Endothelial cell of umbilical vein (primary cell): ENCODE results near the gene FZD8. TPM values are rescaled to one million over a fixed set of nuclear protein-coding genes. Genes with fewer than 3 reads are reported as not detected.

Experiments used
- BruUV-seq: library from RNA; stranded (reverse); fragments of 400-500 nt; replicated peaks from 2 replicates; lab custom pipeline; 2021; lab: Mats Ljungman, UMichigan
- CTCF ChIA-PET: fragments of 300-600, 350-600 bp; sonication (Branson Sonifier 250); formaldehyde crosslinking; loops from one replicate; lab custom pipeline; 2021; ENCODE audit warnings: antibody characterized with exemption, inconsistent platforms; lab: Charles Lee
- POLR2A ChIA-PET: fragments of 300-600, 350-600 bp; sonication (Branson Sonifier 250); formaldehyde crosslinking; loops from one replicate; lab custom pipeline; 2021; ENCODE audit warnings: antibody characterized with exemption, inconsistent platforms; lab: Charles Lee
- DNase-seq: peaks from one replicate; pipeline ENCODE4 v3.0.0-alpha.2; 2011; ENCODE audit warnings: low read depth, low spot score
- FAIRE-seq: peaks from 2 replicates; lab custom pipeline; 2011; peaks lifted over from hg19 to GRCh38; lab: Jason Lieb, UNC
- H2AFZ ChIP-seq: 2 replicates; pipeline ENCODE4 v1.6.0; 2012; ENCODE audit warnings: low read depth, low read length, control low read depth, inconsistent platforms
- H3K27ac ChIP-seq: 2 replicates; pipeline ENCODE4 v1.5.1; 2011; ENCODE audit warnings: low read depth, mild to moderate bottlenecking, control low read depth, low read length, moderate library complexity; ENCODE audit not compliant: insufficient read depth
- H3K27me3 ChIP-seq, 2 experiments: 2 replicates each; pipeline versions ENCODE4 v1.6.0 to v1.6.1; 2011; ENCODE audit warnings: low read length in 2 of 2, mixed read lengths in 1 of 2; ENCODE audit not compliant: control insufficient read depth in 2 of 2, insufficient read depth in 2 of 2
- H3K36me3 ChIP-seq, 2 experiments: 2 replicates in 1 of 2; 3 replicates in 1 of 2; pipeline ENCODE4 v1.5.1; 2011; ENCODE audit warnings: low read length in 2 of 2, mild to moderate bottlenecking in 1 of 2, moderate library complexity in 1 of 2; ENCODE audit not compliant: control insufficient read depth in 2 of 2, insufficient read depth in 2 of 2; ENCODE audit errors: extremely low read depth in 1 of 2
- H3K4me1 ChIP-seq: 3 replicates; pipeline ENCODE4 v1.5.1; 2011; ENCODE audit warnings: mild to moderate bottlenecking, low read length; ENCODE audit not compliant: control insufficient read depth, insufficient read depth; ENCODE audit errors: extremely low read depth
- H3K4me2 ChIP-seq: 2 replicates; pipeline ENCODE4 v1.6.1; 2011; ENCODE audit warnings: low read length, control low read depth, mixed read lengths; ENCODE audit not compliant: insufficient read depth
- H3K4me3 ChIP-seq, 3 experiments: fragments of 200-600 bp in 1 of 3; sonication (generic), shearing (Covaris generic) in 1 of 3; replicated peaks in 1 of 3; 2 replicates each; pipeline ENCODE4 v1.5.1; 2011 to 2016; ENCODE audit warnings: control low read depth in 3 of 3, low read length in 3 of 3, mild to moderate bottlenecking in 2 of 3, inconsistent platforms in 1 of 3, low read depth in 1 of 3, moderate library complexity in 1 of 3; ENCODE audit not compliant: insufficient read depth in 1 of 3
- H3K79me2 ChIP-seq: 2 replicates; pipeline ENCODE4 v1.6.0; 2012; ENCODE audit warnings: low read length, inconsistent platforms; ENCODE audit not compliant: control insufficient read depth, insufficient read depth
- H3K9ac ChIP-seq: replicated peaks from 2 replicates; pipeline ENCODE3; 2011; ENCODE audit warnings: low read length, control low read depth; ENCODE audit not compliant: insufficient read depth; ENCODE audit errors: extremely low read depth
- H3K9me1 ChIP-seq: replicated peaks from 3 replicates; pipeline ENCODE4 v1.6.0; 2011; ENCODE audit warnings: mild to moderate bottlenecking, low read length; ENCODE audit not compliant: control insufficient read depth, insufficient read depth; ENCODE audit errors: extremely low read depth
- H3K9me3 ChIP-seq: replicated peaks from 2 replicates; pipeline ENCODE4 v1.5.1; 2012; ENCODE audit warnings: low read length, inconsistent platforms; ENCODE audit not compliant: control insufficient read depth, insufficient read depth
- H4K20me1 ChIP-seq: replicated peaks from 2 replicates; pipeline ENCODE3; 2011; ENCODE audit warnings: mild to moderate bottlenecking, low read length; ENCODE audit not compliant: control insufficient read depth, insufficient read depth; ENCODE audit errors: extremely low read depth
- CTCF ChIP-seq, 2 donors: IDR thresholded peaks; 1 replicate in 1 of 2; 2 replicates in 1 of 2; pipeline ENCODE4 v1.5.1; 2011; ENCODE audit warnings: low read length in 2 of 2, mild to moderate bottlenecking in 2 of 2, moderate library complexity in 2 of 2, control low read depth in 1 of 2, inconsistent platforms in 1 of 2, low read depth in 1 of 2; ENCODE audit not compliant: insufficient read depth in 1 of 2; ENCODE audit errors: extremely low read depth in 1 of 2
- EZH2 ChIP-seq: IDR thresholded peaks from 2 replicates; pipeline ENCODE4 v1.6.1; 2012; ENCODE audit warnings: borderline replicate concordance, low read depth, mild to moderate bottlenecking, moderate library complexity, low read length, inconsistent platforms; ENCODE audit not compliant: severe bottlenecking
- FOS ChIP-seq: IDR thresholded peaks from 2 replicates; pipeline ENCODE4 v1.6.1; 2011; ENCODE audit warnings: mild to moderate bottlenecking, low read length, moderate library complexity, borderline replicate concordance; ENCODE audit not compliant: insufficient read depth
- GATA2 ChIP-seq: IDR thresholded peaks from 2 replicates; pipeline ENCODE4 v1.7.0; 2011; ENCODE audit warnings: low read depth, mild to moderate bottlenecking, moderate library complexity, mixed read lengths, low read length; ENCODE audit not compliant: insufficient read length, insufficient read depth
- JUN ChIP-seq: IDR thresholded peaks from 2 replicates; pipeline ENCODE4 v1.6.1; 2011; ENCODE audit warnings: borderline replicate concordance, low read depth; ENCODE audit not compliant: insufficient read length, insufficient read depth
- MAX ChIP-seq: IDR thresholded peaks from 2 replicates; pipeline ENCODE4 v1.6.1; 2011; ENCODE audit not compliant: insufficient read depth, insufficient read length
- MYC ChIP-seq: IDR thresholded peaks from one replicate; pipeline ENCODE4 v1.6.1; 2011; ENCODE audit warnings: mild to moderate bottlenecking, low read depth, low read length
- POLR2A ChIP-seq: IDR thresholded peaks from 2 replicates; pipeline ENCODE4 v1.6.1; 2012; ENCODE audit warnings: low read depth, mild to moderate bottlenecking, control low read depth, low read length
- POLR2AphosphoS5 ChIP-seq: IDR thresholded peaks from 2 replicates; pipeline ENCODE4 v1.6.1; 2012; ENCODE audit warnings: low read depth, mild to moderate bottlenecking, control low read depth, low read length, moderate library complexity; ENCODE audit not compliant: insufficient read depth
- dilution Hi-C: fragments of 300-500 bp; cut with MboI; formaldehyde crosslinking; loops from one replicate; pipeline ENCODE4 v1.15.0; 2019; ENCODE audit warnings: low sequenced_read_pairs; ENCODE audit not compliant: extremely low pct_ligation_motif_present
- intact Hi-C: fragments of 100-400 bp; cut with micrococcal nuclease; formaldehyde crosslinking; loops from one replicate; pipeline ENCODE4 v1.10.0; 2022
- polyA plus RNA-seq, 4 experiments: library from polyadenylated mRNA; depleted of rRNA in 3 of 4; stranded (reverse) in 3 of 4; unstranded in 1 of 4; fragments of >200 nt; gene quantifications; 2 replicates each; pipeline versions ENCODE4 v1.2.1 to v1.2.3, GENCODE V29; 2011 to 2012; ENCODE audit warnings: missing spikeins in 1 of 4
- total RNA-seq: library from RNA; stranded (reverse); gene quantifications from 2 replicates; pipeline ENCODE4 v1.2.3, GENCODE V29; 2021

The FZD8 gene
- total and polyA plus RNA-seq, 2 donors (not counting 3 experiments of a cell fraction or from before 2014, with no cell fraction given) = 6.2 to 11.1 TPM

- BruUV-seq = no TSS peak
- ChIA-PET CTCF (no interaction called here), POLR2A (no interaction called here)
- H3K4me3 ChIP-seq = no peak overlapping the region
- DNase-seq (no peak), FAIRE-seq (no peak)
- no peaks in the 10 kb centered on the region for H3K9me3 ChIP-seq
- H3K27ac ChIP-seq = no peak overlapping the region
- no peaks in the 10 kb centered on the region for H3K79me2 ChIP-seq
- no peak overlapping the region for H3K9ac ChIP-seq
- no peaks in the 10 kb centered on the region for H4K20me1 ChIP-seq
- dilution Hi-C loops = no loop called here
- no peaks in the 10 kb centered on the region for H3K9me1 ChIP-seq
- no peaks in the 10 kb centered on the region for H3K36me3 ChIP-seq
- no peak overlapping the region for H3K4me2 ChIP-seq
- no peak overlapping the region for H2AFZ ChIP-seq
- no peaks in the 10 kb centered on the region for H3K4me1 ChIP-seq
- intact Hi-C loops = no loop called here
- peaks cover 0 to 7% of the 10 kb centered on the region in 2 experiments for H3K27me3 ChIP-seq
- no peak for TF ChIP-seq GATA2
- TF ChIP-seq MYC = no peak
- TF ChIP-seq MAX = no peak
- no peak for TF ChIP-seq POLR2A
- TF ChIP-seq FOS = no peak
- no peak for TF ChIP-seq JUN
- TF ChIP-seq EZH2 = no peak
- TF ChIP-seq POLR2AphosphoS5 = no peak
- no peak for TF ChIP-seq CTCF (IDR thresholded peaks at IDR 0.05; ENCODE audit: extremely low read depth in 1 of 2, insufficient read depth in 1 of 2, low read depth in 1 of 2, low read length in 2 of 2)
Measured at GRCh38 chr10:35657621-35658020, 15.5 kb upstream of the FZD8 start.
